ENCODE measurements around the gene GADL1. TPM values are rescaled to one million over a fixed set of nuclear protein-coding genes. Genes with fewer than 3 reads are reported as not detected.

The GADL1 gene
- polyA plus RNA-seq, 3 donors: not detected

GRCh38 chr3:30904996-30905395, 10.5 kb upstream of the GADL1 start:
- no peak overlapping the region for H3K27ac Mint-ChIP-seq
- H3K9me3 Mint-ChIP-seq: peaks cover 0 to 3% (median 2%) of the 10 kb centered on the region in 7 donors
- no peaks in the 10 kb centered on the region for H3K4me1 ChIP-seq (ENCODE audit: control insufficient read depth in 1 of 2, insufficient read depth in 2 of 2, low read length in 2 of 2)
- no peaks in the 10 kb centered on the region for H3K4me1 Mint-ChIP-seq
- H3K4me3 ChIP-seq (replicated peaks in 1 of 3; ENCODE audit: low read depth in 2 of 3, low read length in 3 of 3): no peak overlapping the region
- H3K9ac ChIP-seq (ENCODE audit: insufficient read depth, low read length, poor library complexity, severe bottlenecking): no peak overlapping the region
- no peak for DNase-seq
- H3K4me2 ChIP-seq (replicated peaks; ENCODE audit: extremely low read depth, low read length, poor library complexity, severe bottlenecking): no peak overlapping the region
- no peak overlapping the region for H3K4me3 Mint-ChIP-seq
- no peaks in the 10 kb centered on the region for H3K79me2 ChIP-seq (ENCODE audit: insufficient read depth, low read length)
- no peaks in the 10 kb centered on the region for H3K27me3 Mint-ChIP-seq (ENCODE audit: low read depth in 3 of 3)
- intact Hi-C loops (cut with micrococcal nuclease): no loop called here
- no peaks in the 10 kb centered on the region for H3K36me3 Mint-ChIP-seq
- no peak overlapping the region for H3K27ac ChIP-seq (ENCODE audit: low read depth in 1 of 2, low read length in 2 of 2)
- WGBS (ENCODE audit: insufficient coverage): 98% methylated on average over 4 of the region's 4 CpGs
- no peaks in the 10 kb centered on the region for H4K20me1 ChIP-seq (ENCODE audit: insufficient read depth, low read length)
- no peaks in the 10 kb centered on the region for H3K9me3 ChIP-seq (replicated peaks in 1 of 2; ENCODE audit: control insufficient read depth in 1 of 2, insufficient read depth in 1 of 2, low read length in 2 of 2)
- H3K36me3 ChIP-seq (replicated peaks in 1 of 2; ENCODE audit: control insufficient read depth in 1 of 2, insufficient read depth in 2 of 2, low read length in 2 of 2): no peaks in the 10 kb centered on the region
- no peaks in the 10 kb centered on the region for H3K27me3 ChIP-seq (ENCODE audit: control insufficient read depth in 2 of 2, insufficient read depth in 2 of 2, low read length in 2 of 2)
- TF ChIP-seq, protein P1, sequence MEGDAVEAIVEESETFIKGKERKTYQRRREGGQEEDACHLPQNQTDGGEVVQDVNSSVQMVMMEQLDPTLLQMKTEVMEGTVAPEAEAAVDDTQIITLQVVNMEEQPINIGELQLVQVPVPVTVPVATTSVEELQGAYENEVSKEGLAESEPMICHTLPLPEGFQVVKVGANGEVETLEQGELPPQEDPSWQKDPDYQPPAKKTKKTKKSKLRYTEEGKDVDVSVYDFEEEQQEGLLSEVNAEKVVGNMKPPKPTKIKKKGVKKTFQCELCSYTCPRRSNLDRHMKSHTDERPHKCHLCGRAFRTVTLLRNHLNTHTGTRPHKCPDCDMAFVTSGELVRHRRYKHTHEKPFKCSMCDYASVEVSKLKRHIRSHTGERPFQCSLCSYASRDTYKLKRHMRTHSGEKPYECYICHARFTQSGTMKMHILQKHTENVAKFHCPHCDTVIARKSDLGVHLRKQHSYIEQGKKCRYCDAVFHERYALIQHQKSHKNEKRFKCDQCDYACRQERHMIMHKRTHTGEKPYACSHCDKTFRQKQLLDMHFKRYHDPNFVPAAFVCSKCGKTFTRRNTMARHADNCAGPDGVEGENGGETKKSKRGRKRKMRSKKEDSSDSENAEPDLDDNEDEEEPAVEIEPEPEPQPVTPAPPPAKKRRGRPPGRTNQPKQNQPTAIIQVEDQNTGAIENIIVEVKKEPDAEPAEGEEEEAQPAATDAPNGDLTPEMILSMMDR (IDR thresholded peaks at IDR 0.05): no peak
- H2AFZ ChIP-seq (ENCODE audit: insufficient read depth, low read depth, low read length, poor library complexity, severe bottlenecking): no peak overlapping the region

DNA sequence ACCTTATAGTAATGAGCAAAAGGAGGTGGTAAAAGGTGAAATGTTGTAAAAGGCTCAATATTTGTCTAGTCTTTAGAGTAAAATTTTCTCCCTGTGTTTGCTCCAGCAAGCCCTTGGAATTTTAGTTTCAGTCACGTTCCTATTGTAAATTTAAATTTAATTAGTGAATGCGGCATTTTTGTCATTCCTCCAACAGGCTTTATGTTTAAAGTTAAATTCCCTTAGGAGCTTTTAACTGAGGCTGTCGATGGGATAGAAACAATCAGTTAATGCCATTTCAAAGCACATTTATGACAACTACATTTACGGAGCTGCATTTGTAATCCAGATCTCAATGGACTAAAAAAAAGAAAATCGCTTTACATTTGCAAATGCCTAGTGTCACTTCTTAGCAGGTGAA, 868 bp upstream of the GADL1 start:
- Histone ChIP-seq H3K4me2 (replicated peaks; ENCODE audit: extremely low read depth, low read length, poor library complexity, severe bottlenecking) (no peak overlapping the region), H3K4me3 (replicated peaks in 1 of 3; ENCODE audit: low read depth in 2 of 3, low read length in 3 of 3) (no peak overlapping the region), H3K4me1 (ENCODE audit: control insufficient read depth in 1 of 2, insufficient read depth in 2 of 2, low read length in 2 of 2) (peaks cover 4 to 8% of the 10 kb centered on the region in 2 donors), H4K20me1 (ENCODE audit: insufficient read depth, low read length) (no peaks in the 10 kb centered on the region), H3K27me3 (ENCODE audit: control insufficient read depth in 2 of 2, insufficient read depth in 2 of 2, low read length in 2 of 2) (peaks cover 33 to 40% of the 10 kb centered on the region in 2 donors), H3K27ac (ENCODE audit: low read depth in 1 of 2, low read length in 2 of 2) (no peak overlapping the region), H3K79me2 (ENCODE audit: insufficient read depth, low read length) (no peaks in the 10 kb centered on the region), H2AFZ (ENCODE audit: insufficient read depth, low read depth, low read length, poor library complexity, severe bottlenecking) (peak overlapping the region; percentile 74), H3K36me3 (replicated peaks in 1 of 2; ENCODE audit: control insufficient read depth in 1 of 2, insufficient read depth in 2 of 2, low read length in 2 of 2) (no peaks in the 10 kb centered on the region), H3K9me3 (replicated peaks in 1 of 2; ENCODE audit: control insufficient read depth in 1 of 2, insufficient read depth in 1 of 2, low read length in 2 of 2) (no peaks in the 10 kb centered on the region), H3K9ac (ENCODE audit: insufficient read depth, low read length, poor library complexity, severe bottlenecking) (no peak overlapping the region)
- TF ChIP-seq, protein P1 (IDR thresholded peaks at IDR 0.05): no peak
- H3K36me3 Mint-ChIP-seq: no peaks in the 10 kb centered on the region
- peaks cover 0 to 5% (median 0%) of the 10 kb centered on the region in 7 donors for H3K9me3 Mint-ChIP-seq
- intact Hi-C loops (cut with micrococcal nuclease): no loop called here
- WGBS (ENCODE audit: insufficient coverage): 83% methylated on average over 2 of the region's 5 CpGs
- peak overlapping the region in 1 of 2 donors; percentile 89 for H3K4me3 Mint-ChIP-seq
- H3K27ac Mint-ChIP-seq: no peak overlapping the region
- no peak for DNase-seq
- H3K4me1 Mint-ChIP-seq: peaks cover 8% of the 10 kb centered on the region
- H3K27me3 Mint-ChIP-seq (ENCODE audit: low read depth in 3 of 3): peaks cover 29 to 39% (median 30%) of the 10 kb centered on the region in 3 donors

Data from CD14-positive monocyte (primary cell).